GM19043 (cell line): ENCODE results near the gene LATS1.
A peak's percentile ranks its signal among the peaks of the same experiment; 100 is the strongest.
"Not testable (repeated sequence)": the region's sequence is repeated elsewhere in the genome, so short reads cannot be mapped to it uniquely, and the experiment has no call there.

ENCODE experiments used
- ATAC-seq: cut with Tn5 transposase; IDR thresholded peaks from one replicate; pipeline ENCODE4 v1.9.1; 2021; ENCODE audit warnings: low read depth; ENCODE audit not compliant: unreplicated experiment

Gene LATS1

GRCh38 chr6:149717588-149718458 lies at the start of gene LATS1:
TSS of gene LATS1 (minus strand) at chr6:149718101. CDS start at chr6:149702126, 15,975 bp downstream.
- ATAC-seq: peak; percentile 83

GRCh38 chr6:149766156-149766769 lies 48.4 kb upstream of the LATS1 start:
- ATAC-seq: no peak

- ATAC-seq: no peak
Observed at GRCh38 chr6:149763866-149764265, 46.0 kb upstream of the LATS1 start.

GRCh38 chr6:149761438-149761837 lies 43.5 kb upstream of the LATS1 start:
- peak; percentile 97 for ATAC-seq

- no peak for ATAC-seq
Observed at GRCh38 chr6:149756261-149756636, 38.3 kb upstream of the LATS1 start.

GRCh38 chr6:149755300-149756260 lies 37.7 kb upstream of the LATS1 start:
- peak; percentile 90 for ATAC-seq

- ATAC-seq: no peak
Observed at GRCh38 chr6:149754548-149754947, 36.6 kb upstream of the LATS1 start.

GRCh38 chr6:149753374-149753637 lies 35.4 kb upstream of the LATS1 start:
- ATAC-seq: not testable (repeated sequence)

GRCh38 chr6:149752600-149753373 lies 34.9 kb upstream of the LATS1 start:
- ATAC-seq: no peak

- not testable (repeated sequence) for ATAC-seq
Observed at GRCh38 chr6:149751920-149752319, 34.0 kb upstream of the LATS1 start.

GRCh38 chr6:149751239-149751638 lies 33.3 kb upstream of the LATS1 start:
- ATAC-seq: no peak

GRCh38 chr6:149750136-149750609 lies 32.3 kb upstream of the LATS1 start:
- ATAC-seq: peak; percentile 30

GRCh38 chr6:149749594-149750135 lies 31.8 kb upstream of the LATS1 start, which contains the start of gene PCMT1:
TSS of gene PCMT1 (plus strand) at chr6:149749741. CDS start at chr6:149749902, 161 bp downstream.
- ATAC-seq: peak; percentile 78

GRCh38 chr6:149749082-149749593 lies 31.2 kb upstream of the LATS1 start:
- ATAC-seq: peak; percentile 2

GRCh38 chr6:149746147-149746946 lies 28.4 kb upstream of the LATS1 start, which contains the start of gene NUP43:
TSS of gene NUP43 (minus strand) at chr6:149746529. CDS start at chr6:149746495, 34 bp downstream.
- peak; percentile 54 for ATAC-seq

- ATAC-seq: not testable (repeated sequence)
Observed at GRCh38 chr6:149745252-149745651, 27.4 kb upstream of the LATS1 start.

- ATAC-seq: no peak
Observed at GRCh38 chr6:149734915-149735314, 17.0 kb upstream of the LATS1 start.

- ATAC-seq: no peak
Observed at GRCh38 chr6:149733089-149733720, 15.3 kb upstream of the LATS1 start.
